H9 (cell line): ENCODE results near the gene MAPKAP1. TPM values are rescaled to one million over a fixed set of nuclear protein-coding genes. Genes with fewer than 3 reads are reported as not detected.

Experiments
- DNase-seq: peaks from one replicate; pipeline ENCODE4 v3.0.0-alpha.2; 2017
- H2AFZ ChIP-seq: one replicate; pipeline ENCODE4 v1.6.1; 2013; ENCODE audit warnings: mild to moderate bottlenecking, low read length, control low read depth, moderate library complexity
- H2AK5ac ChIP-seq: 2 replicates; pipeline ENCODE4 v1.6.1; 2013; ENCODE audit warnings: low read length, control low read depth, mixed read lengths; ENCODE audit not compliant: insufficient read length
- H2BK120ac ChIP-seq: one replicate; pipeline ENCODE4 v1.6.1; 2013; ENCODE audit warnings: low read depth, mild to moderate bottlenecking, low read length, control low read depth, inconsistent platforms; ENCODE audit not compliant: poor library complexity, severe bottlenecking
- H2BK12ac ChIP-seq: 2 replicates; pipeline ENCODE4 v1.6.1; 2013; ENCODE audit warnings: low read length, control low read depth, mixed read lengths, low read depth; ENCODE audit not compliant: insufficient read length
- H2BK15ac ChIP-seq: 2 replicates; pipeline ENCODE4 v1.6.1; 2013; ENCODE audit warnings: low read depth, low read length, control low read depth
- H2BK20ac ChIP-seq: one replicate; pipeline ENCODE4 v1.6.1; 2013; ENCODE audit warnings: low read depth, mild to moderate bottlenecking, low read length, control low read depth, inconsistent platforms; ENCODE audit not compliant: poor library complexity, severe bottlenecking
- H2BK5ac ChIP-seq: 2 replicates; pipeline ENCODE4 v1.6.1; 2013; ENCODE audit warnings: low read length, control low read depth, mixed read lengths; ENCODE audit not compliant: insufficient read length
- H3K14ac ChIP-seq: 2 replicates; pipeline ENCODE4 v1.6.1; 2013; ENCODE audit warnings: low read length, control low read depth; ENCODE audit not compliant: insufficient read depth
- H3K18ac ChIP-seq: 2 replicates; pipeline ENCODE4 v1.6.1; 2013; ENCODE audit warnings: low read depth, mild to moderate bottlenecking, mixed read lengths, low read length, control low read depth; ENCODE audit not compliant: insufficient read length
- H3K23ac ChIP-seq: 2 replicates; pipeline ENCODE4 v1.6.1; 2013; ENCODE audit warnings: low read length, control low read depth, mixed read lengths, low read depth; ENCODE audit not compliant: insufficient read length
- H3K23me2 ChIP-seq: 2 replicates; pipeline ENCODE4 v1.6.1; 2013; ENCODE audit warnings: low read depth, mild to moderate bottlenecking, mixed read lengths, low read length, control low read depth; ENCODE audit not compliant: insufficient read length, poor library complexity, severe bottlenecking
- H3K27ac ChIP-seq: 2 replicates; pipeline ENCODE4 v1.5.1; 2013; ENCODE audit warnings: low read length, control low read depth, mixed read lengths, low read depth; ENCODE audit not compliant: insufficient read length
- H3K27me3 ChIP-seq: 2 replicates; pipeline ENCODE4 v1.6.1; 2013; ENCODE audit warnings: low read length, control low read depth, inconsistent platforms; ENCODE audit not compliant: insufficient read depth
- H3K4ac ChIP-seq: 2 replicates; pipeline ENCODE4 v1.6.1; 2013; ENCODE audit warnings: low read depth, mild to moderate bottlenecking, control low read depth, inconsistent platforms, low read length, moderate library complexity
- H3K4me1 ChIP-seq: 2 replicates; pipeline ENCODE4 v1.6.1; 2013; ENCODE audit warnings: low read length, control low read depth, inconsistent platforms; ENCODE audit not compliant: insufficient read depth
- H3K4me2 ChIP-seq: 2 replicates; pipeline ENCODE4 v1.6.1; 2013; ENCODE audit warnings: low read length, control low read depth, mixed read lengths; ENCODE audit not compliant: insufficient read length, insufficient read depth
- H3K56ac ChIP-seq: 2 replicates; pipeline ENCODE4 v1.6.1; 2013; ENCODE audit warnings: low read depth, mild to moderate bottlenecking, mixed read lengths, low read length, control low read depth; ENCODE audit not compliant: insufficient read length
- H3K79me1 ChIP-seq: 2 replicates; pipeline ENCODE4 v1.6.1; 2013; ENCODE audit warnings: low read depth, mild to moderate bottlenecking, moderate library complexity, low read length, control low read depth, inconsistent platforms; ENCODE audit not compliant: insufficient read depth, poor library complexity, severe bottlenecking
- H3K79me2 ChIP-seq: 2 replicates; pipeline ENCODE4 v1.6.1; 2013; ENCODE audit warnings: low read length, control low read depth, inconsistent platforms; ENCODE audit not compliant: insufficient read depth
- H3K9ac ChIP-seq: 2 replicates; pipeline ENCODE4 v1.6.1; 2013; ENCODE audit warnings: low read length, control low read depth, mixed read lengths; ENCODE audit not compliant: insufficient read length; ENCODE audit errors: extremely low read depth
- H3K9me3 ChIP-seq: one replicate; pipeline ENCODE4 v1.6.1; 2013; ENCODE audit warnings: low read depth, low read length, inconsistent platforms; ENCODE audit not compliant: control insufficient read depth
- H3T11ph ChIP-seq: one replicate; pipeline ENCODE4 v1.6.1; 2013; ENCODE audit warnings: mild to moderate bottlenecking, low read length, control low read depth, inconsistent platforms
- H4K20me1 ChIP-seq: one replicate; pipeline ENCODE4 v1.6.1; 2013; ENCODE audit not compliant: control insufficient read depth, insufficient read length, insufficient read depth
- H4K5ac ChIP-seq: 2 replicates; pipeline ENCODE4 v1.6.1; 2013; ENCODE audit warnings: low read depth, mild to moderate bottlenecking, mixed read lengths, low read length, control low read depth; ENCODE audit not compliant: insufficient read length
- H4K8ac ChIP-seq: replicated peaks from 2 replicates; pipeline ENCODE4 v1.6.1; 2013; ENCODE audit warnings: low read length, control low read depth, mixed read lengths, low read depth; ENCODE audit not compliant: insufficient read length
- H4K91ac ChIP-seq: 2 replicates; pipeline ENCODE4 v1.6.1; 2013; ENCODE audit warnings: low read depth, mild to moderate bottlenecking, moderate library complexity, mixed read lengths, low read length, control low read depth; ENCODE audit not compliant: insufficient read length
- H3K27ac Mint-ChIP-seq, 3 experiments: 2 replicates in 2 of 3; 3 replicates in 1 of 3; pipeline ENCODE4 v1.8.0; 2020 to 2021; ENCODE audit warnings: mixed read lengths in 3 of 3, mild to moderate bottlenecking in 1 of 3, moderate library complexity in 1 of 3
- H3K27me3 Mint-ChIP-seq: 2 replicates; pipeline ENCODE4 v1.8.0; 2021; ENCODE audit warnings: low read depth, mild to moderate bottlenecking, moderate library complexity, mixed read lengths
- H3K36me3 Mint-ChIP-seq, 3 experiments: 2 replicates in 2 of 3; 3 replicates in 1 of 3; pipeline ENCODE4 v1.8.0; 2020 to 2021; ENCODE audit warnings: low read depth in 3 of 3, mixed read lengths in 3 of 3; ENCODE audit not compliant: insufficient read depth in 1 of 3
- H3K4me1 Mint-ChIP-seq, 2 experiments: 2 replicates each; pipeline ENCODE4 v1.8.0; 2020; ENCODE audit warnings: mixed read lengths in 2 of 2
- H3K4me3 Mint-ChIP-seq, 2 experiments: 2 replicates in 1 of 2; 3 replicates in 1 of 2; pipeline ENCODE4 v1.8.0; 2020 to 2021; ENCODE audit warnings: mild to moderate bottlenecking in 2 of 2, mixed read lengths in 2 of 2, moderate library complexity in 1 of 2
- H3K9me3 Mint-ChIP-seq, 2 experiments: 2 replicates in 1 of 2; 3 replicates in 1 of 2; pipeline ENCODE4 v1.8.0; 2020; ENCODE audit warnings: mild to moderate bottlenecking in 2 of 2, mixed read lengths in 2 of 2, moderate library complexity in 1 of 2
- CTCF ChIP-seq: fragments of 200-600 bp; sonication (generic); conservative IDR thresholded peaks from 3 replicates; pipeline ENCODE4 v1.8.0; 2021; ENCODE audit warnings: antibody characterized with exemption, mild to moderate bottlenecking
- WGBS: extraction: QIAGEN DNeasy Blood & Tissue Kit; methylation state at CpG from one replicate; pipeline ENCODE4 v1.1.7; 2013; ENCODE audit warnings: missing lambda C conversion rate, low lambda C conversion rate, mixed read lengths; ENCODE audit not compliant: insufficient read length; ENCODE audit errors: extremely low coverage; 5-methylcytosine and 5-hydroxymethylcytosine counted together
- total RNA-seq: library from RNA; stranded (reverse); gene quantifications from 2 replicates; pipeline ENCODE4 v1.2.1, GENCODE V29; 2021

Gene MAPKAP1
- total RNA-seq, 1 experiment from 2014 or later, result 97.0 TPM

- Histone ChIP-seq H3K79me2 (peaks cover 2% of the 10 kb centered on the region; the same call in 1 of the 2 replicates), H3K18ac (no peak overlapping the region), H2AK5ac (no peak overlapping the region), H2BK20ac (no peak overlapping the region), H3K23ac (no peak overlapping the region), H3K27me3 (no peaks in the 10 kb centered on the region), H4K91ac (no peak overlapping the region), H3K79me1 (peaks cover 3% of the 10 kb centered on the region), H3K4me1 (peaks cover 12% of the 10 kb centered on the region; the same call in 1 of the 2 replicates), H3K27ac (no peak overlapping the region), H3K9ac (no peak overlapping the region), H4K8ac (no peak overlapping the region), H2BK120ac (no peak overlapping the region), H4K5ac (no peak overlapping the region), H3T11ph (no peak overlapping the region), H2BK5ac (no peak overlapping the region), H3K9me3 (no peaks in the 10 kb centered on the region), H2AFZ (no peak overlapping the region), H3K4ac (no peak overlapping the region), H3K4me2 (no peak overlapping the region), H3K23me2 (no peaks in the 10 kb centered on the region), H2BK15ac (no peak overlapping the region), H3K56ac (no peak overlapping the region), H4K20me1 (no peaks in the 10 kb centered on the region), H2BK12ac (no peak overlapping the region), H3K14ac (no peak overlapping the region)
- DNase-seq, result no peak
- TF ChIP-seq CTCF, result no peak
- no peaks in the 10 kb centered on the region for H3K9me3 Mint-ChIP-seq
- H3K36me3 Mint-ChIP-seq, result peaks cover 0 to 1% (median 0%) of the 10 kb centered on the region in 3 experiments; a peak in 2 of 7 replicates
- H3K4me3 Mint-ChIP-seq, result no peak overlapping the region
- peaks cover 54 to 57% of the 10 kb centered on the region in 2 experiments for H3K4me1 Mint-ChIP-seq
- H3K27me3 Mint-ChIP-seq, result no peaks in the 10 kb centered on the region
- no CpG with 5 or more reads among the region's 6 CpGs for WGBS
- H3K27ac Mint-ChIP-seq, result no peak overlapping the region; a peak in 1 of 7 replicates
These were observed 60.3 kb downstream of the MAPKAP1 start for GRCh38 chr9:125646621-125647100.
